Liver (tissue), 9 donors: ENCODE results near the gene TACR1. TPM values are rescaled to one million over a fixed set of nuclear protein-coding genes. Genes with fewer than 3 reads are reported as not detected.

Source experiments
- DNase-seq: peaks from one replicate; pipeline ENCODE4 v3.0.0-alpha.2; 2017; ENCODE audit warnings: low spot score
- H3K27ac ChIP-seq, 2 donors: one replicate each; pipeline ENCODE4 v1.7.0; 2013; ENCODE audit warnings: inconsistent platforms in 2 of 2, low read length in 2 of 2, control low read depth in 1 of 2, low read depth in 1 of 2, mild to moderate bottlenecking in 1 of 2
- H3K27me3 ChIP-seq, 4 donors: one replicate each; pipeline versions ENCODE4 v1.6.1 to v1.7.0; 2013; ENCODE audit warnings: low read length in 3 of 4, inconsistent platforms in 1 of 4, mild to moderate bottlenecking in 1 of 4, moderate library complexity in 1 of 4; ENCODE audit not compliant: control insufficient read depth in 4 of 4, insufficient read depth in 4 of 4
- H3K36me3 ChIP-seq, 4 donors: one replicate each; pipeline versions ENCODE4 v1.6.1 to v1.7.0; 2013; ENCODE audit warnings: low read length in 3 of 4, mild to moderate bottlenecking in 3 of 4, low read depth in 1 of 4, moderate library complexity in 1 of 4; ENCODE audit not compliant: control insufficient read depth in 4 of 4, insufficient read depth in 3 of 4
- H3K4me1 ChIP-seq, 4 donors: one replicate each; pipeline versions ENCODE4 v1.6.1 to v1.7.0; 2013; ENCODE audit warnings: low read length in 3 of 4, mild to moderate bottlenecking in 3 of 4, moderate library complexity in 1 of 4; ENCODE audit not compliant: control insufficient read depth in 4 of 4, insufficient read depth in 4 of 4
- H3K4me3 ChIP-seq, 3 donors: one replicate each; pipeline versions ENCODE4 v1.6.1 to v1.7.0; 2013; ENCODE audit warnings: low read length in 3 of 3, control low read depth in 1 of 3, low read depth in 1 of 3, mild to moderate bottlenecking in 1 of 3
- H3K9ac ChIP-seq, 2 donors: one replicate each; pipeline ENCODE4 v1.7.0; 2013; ENCODE audit warnings: low read length in 2 of 2, mild to moderate bottlenecking in 2 of 2, moderate library complexity in 2 of 2, control low read depth in 1 of 2, low read depth in 1 of 2
- H3K9me3 ChIP-seq, 4 donors: one replicate each; pipeline versions ENCODE4 v1.6.1 to v1.7.0; 2013; ENCODE audit warnings: low read length in 3 of 4; ENCODE audit not compliant: control insufficient read depth in 4 of 4
- ATF3 ChIP-seq: IDR thresholded peaks from 2 replicates; pipeline ENCODE4 v1.6.1; 2016; ENCODE audit warnings: antibody characterized with exemption
- CTCF ChIP-seq: fragments of 150-350 bp; IDR thresholded peaks from 2 replicates; pipeline ENCODE4 v1.5.1; 2017; ENCODE audit warnings: improper control_type of control experiment, low read depth, low read length; ENCODE audit not compliant: missing input control
- FOXA1 ChIP-seq: IDR thresholded peaks from 2 replicates; pipeline ENCODE4 v1.6.1; 2016; ENCODE audit warnings: antibody characterized with exemption
- FOXA2 ChIP-seq: IDR thresholded peaks from 2 replicates; pipeline ENCODE4 v1.6.1; 2016; ENCODE audit warnings: antibody characterized with exemption
- GABPA ChIP-seq, 2 donors: IDR thresholded peaks in 1 of 2; conservative IDR thresholded peaks in 1 of 2; 2 replicates each; pipeline ENCODE4 v1.6.1; 2016; ENCODE audit warnings: antibody characterized with exemption in 2 of 2, mild to moderate bottlenecking in 1 of 2, moderate library complexity in 1 of 2
- HNF4A ChIP-seq, 2 donors: conservative IDR thresholded peaks; 2 replicates each; pipeline ENCODE4 v1.6.1; 2016; ENCODE audit warnings: antibody characterized with exemption in 2 of 2, mild to moderate bottlenecking in 2 of 2
- JUND ChIP-seq, 2 donors: IDR thresholded peaks; 2 replicates each; pipeline ENCODE4 v1.6.1; 2016; ENCODE audit warnings: antibody characterized with exemption in 2 of 2
- MAX ChIP-seq: IDR thresholded peaks from 2 replicates; pipeline ENCODE4 v1.6.1; 2016; ENCODE audit warnings: antibody characterized with exemption
- REST ChIP-seq: IDR thresholded peaks from 2 replicates; pipeline ENCODE4 v1.6.1; 2016; ENCODE audit warnings: antibody characterized with exemption, mild to moderate bottlenecking
- SP1 ChIP-seq: IDR thresholded peaks from 2 replicates; pipeline ENCODE4 v1.6.1; 2018; ENCODE audit warnings: antibody characterized with exemption, mild to moderate bottlenecking
- WGBS: extraction: QIAGEN DNeasy Blood & Tissue Kit; methylation state at CpG from one replicate; pipeline ENCODE4 v1.1.7; 2013; 5-methylcytosine and 5-hydroxymethylcytosine counted together
- polyA plus RNA-seq, 2 donors: library from polyadenylated mRNA; stranded (reverse) in 1 of 2; unstranded in 1 of 2; fragments of 200-250 nt in 1 of 2; fragments of >200 nt in 1 of 2; fragmentation: Nextera tagmentation in 1 of 2; extraction: Ambion mirVana in 1 of 2; gene quantifications; one replicate each; pipeline versions ENCODE4 v1.2.1 to v1.2.3, GENCODE V29; 2013 to 2015
- total RNA-seq, 2 donors: library from RNA; depleted of rRNA; stranded (reverse); fragments of >200 nt; gene quantifications; one replicate each; pipeline ENCODE4 v1.2.3, GENCODE V29; 2014
- donor health status: healthy.
- donor health status: healthy.
- donor health status: healthy.
- donor health status: healthy.
- donor health status: healthy.

Gene TACR1
- total and polyA plus RNA-seq, 4 donors = 0.02 to 0.84 (median 0.14) TPM; not detected in 1

- no peak for TF ChIP-seq JUND (IDR thresholded peaks at IDR 0.05)
- TF ChIP-seq ATF3 = no peak
- no peak for TF ChIP-seq FOXA1
- no peak for TF ChIP-seq REST
- TF ChIP-seq SP1 = no peak
- no peak for TF ChIP-seq GABPA (IDR thresholded peaks at IDR 0.05 in 1 of 2, conservative IDR thresholded peaks at IDR 0.05 in 1 of 2)
- TF ChIP-seq HNF4A (conservative IDR thresholded peaks at IDR 0.05) = no peak
- H3K27ac ChIP-seq = no peak overlapping the region
- H3K9ac ChIP-seq = no peak overlapping the region
- WGBS = 87% methylated on average over 8 of the region's 8 CpGs
- H3K4me3 ChIP-seq = no peak overlapping the region
- H3K9me3 ChIP-seq = no peaks in the 10 kb centered on the region
- H3K4me1 ChIP-seq = no peaks in the 10 kb centered on the region
- no peaks in the 10 kb centered on the region for H3K27me3 ChIP-seq
- no peak for DNase-seq
- no peaks in the 10 kb centered on the region for H3K36me3 ChIP-seq
These were observed 187.2 kb downstream of the TACR1 start for GRCh38 chr2:75012080-75012479.

GRCh38 chr2:75010571-75010970 is 188.7 kb downstream of the TACR1 start:
- no peak overlapping the region for H3K4me3 ChIP-seq
- H3K9ac ChIP-seq = no peak overlapping the region
- H3K27ac ChIP-seq = no peak overlapping the region
- H3K9me3 ChIP-seq = no peaks in the 10 kb centered on the region
- TF ChIP-seq REST (no peak), SP1 (no peak), FOXA2 (no peak), MAX (no peak), ATF3 (no peak), CTCF (no peak)
- no peaks in the 10 kb centered on the region for H3K4me1 ChIP-seq
- H3K27me3 ChIP-seq = no peaks in the 10 kb centered on the region
- no peaks in the 10 kb centered on the region for H3K36me3 ChIP-seq
- WGBS = 96% methylated on average over 1 of the region's 1 CpG
- no peak for DNase-seq
